ENCODE results near the gene FBLN5.

DNA sequence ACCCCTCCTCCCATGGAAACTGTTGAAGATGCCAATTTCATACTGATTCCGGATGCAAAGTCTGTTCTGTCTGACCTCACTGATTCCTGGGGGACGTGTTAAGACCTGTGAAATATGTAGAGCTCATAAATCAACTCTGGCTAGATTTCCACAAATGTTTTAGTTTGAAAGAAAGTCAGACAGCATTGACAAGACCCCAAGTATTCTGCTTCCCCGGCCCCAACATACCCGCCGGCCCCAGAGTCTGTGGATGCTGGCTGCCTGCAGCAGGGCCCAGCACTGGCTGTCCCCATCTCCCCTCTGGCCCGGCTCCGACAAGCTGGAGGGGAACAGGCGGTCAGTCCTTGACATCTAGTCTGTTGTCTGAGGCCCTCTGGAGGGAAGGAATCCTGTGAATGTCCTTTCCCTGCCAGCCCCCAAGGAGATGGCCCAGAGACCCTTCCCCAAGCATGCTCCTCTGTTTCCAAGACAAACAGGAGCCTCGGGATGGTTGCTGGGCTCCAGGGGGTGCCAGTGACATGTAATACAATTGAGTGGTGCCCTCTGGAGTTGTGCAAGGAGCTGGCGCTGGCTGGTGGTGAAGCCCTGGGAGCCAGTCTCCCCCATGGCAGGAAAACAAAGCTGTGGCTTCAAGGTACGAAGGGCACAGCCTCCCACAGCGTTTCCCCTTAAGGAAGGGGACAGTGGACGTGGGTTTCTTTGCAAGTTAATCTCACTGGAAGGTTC lies 22.3 kb downstream of the FBLN5 start:
- no peak for TF ChIP-seq POLR2A (IDR thresholded peaks at IDR 0.05)
- TF ChIP-seq, protein P1, sequence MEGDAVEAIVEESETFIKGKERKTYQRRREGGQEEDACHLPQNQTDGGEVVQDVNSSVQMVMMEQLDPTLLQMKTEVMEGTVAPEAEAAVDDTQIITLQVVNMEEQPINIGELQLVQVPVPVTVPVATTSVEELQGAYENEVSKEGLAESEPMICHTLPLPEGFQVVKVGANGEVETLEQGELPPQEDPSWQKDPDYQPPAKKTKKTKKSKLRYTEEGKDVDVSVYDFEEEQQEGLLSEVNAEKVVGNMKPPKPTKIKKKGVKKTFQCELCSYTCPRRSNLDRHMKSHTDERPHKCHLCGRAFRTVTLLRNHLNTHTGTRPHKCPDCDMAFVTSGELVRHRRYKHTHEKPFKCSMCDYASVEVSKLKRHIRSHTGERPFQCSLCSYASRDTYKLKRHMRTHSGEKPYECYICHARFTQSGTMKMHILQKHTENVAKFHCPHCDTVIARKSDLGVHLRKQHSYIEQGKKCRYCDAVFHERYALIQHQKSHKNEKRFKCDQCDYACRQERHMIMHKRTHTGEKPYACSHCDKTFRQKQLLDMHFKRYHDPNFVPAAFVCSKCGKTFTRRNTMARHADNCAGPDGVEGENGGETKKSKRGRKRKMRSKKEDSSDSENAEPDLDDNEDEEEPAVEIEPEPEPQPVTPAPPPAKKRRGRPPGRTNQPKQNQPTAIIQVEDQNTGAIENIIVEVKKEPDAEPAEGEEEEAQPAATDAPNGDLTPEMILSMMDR (IDR thresholded peaks at IDR 0.05), result no peak
- no peak for TF ChIP-seq EP300 (IDR thresholded peaks at IDR 0.05)
